HepG2 (cell line): ENCODE measurements around the gene UNCX.
"Not testable (repeated sequence)": the region's sequence is repeated elsewhere in the genome, so short reads cannot be mapped to it uniquely, and the experiment has no call there.

Experiments
- CTCF ChIP-seq: sonication (generic); formaldehyde crosslinking; IDR thresholded peaks from 2 replicates; pipeline ENCODE4 v1.5.0; 2020; ENCODE audit warnings: mild to moderate bottlenecking, missing genetic modification reagents, moderate library complexity
- HNRNPLL ChIP-seq: fragments of 200-400 bp; formaldehyde crosslinking; IDR thresholded peaks from 2 replicates; pipeline ENCODE4 v1.6.1; 2017; ENCODE audit warnings: mild to moderate bottlenecking, low read depth, low read length; ENCODE audit not compliant: poor library complexity, severe bottlenecking
- IKZF5 ChIP-seq: IDR thresholded peaks from 2 replicates; pipeline ENCODE4 v1.6.1; 2018; ENCODE audit warnings: missing genetic modification reagents, mild to moderate bottlenecking, missing compliant biosample characterization
- NONO ChIP-seq, 2 experiments: fragments of 450-650 bp in 1 of 2; sonication (generic) in 1 of 2; formaldehyde crosslinking in 1 of 2; IDR thresholded peaks in 1 of 2; conservative IDR thresholded peaks in 1 of 2; 2 replicates each; pipeline versions ENCODE4 v1.6.1 to v1.8.0; 2017 to 2022; ENCODE audit warnings: mild to moderate bottlenecking in 1 of 2, missing genetic modification reagents in 1 of 2, moderate library complexity in 1 of 2
- PCBP1 ChIP-seq: fragments of 200-400 bp; formaldehyde crosslinking; IDR thresholded peaks from 2 replicates; pipeline ENCODE4 v1.6.1; 2017; ENCODE audit warnings: mild to moderate bottlenecking, low read depth, low read length, borderline replicate concordance
- POLR2AphosphoS5 ChIP-seq: IDR thresholded peaks from 2 replicates; pipeline ENCODE4 v1.6.1; 2012; ENCODE audit warnings: low read depth, low read length
- RBFOX2 ChIP-seq: fragments of 200-400 bp; formaldehyde crosslinking; IDR thresholded peaks from 2 replicates; pipeline ENCODE4 v1.6.1; 2017; ENCODE audit warnings: low read depth, mild to moderate bottlenecking, low read length
- REST ChIP-seq, 2 experiments: IDR thresholded peaks; 2 replicates each; pipeline ENCODE4 v1.6.1; 2011 to 2012; ENCODE audit warnings: low read length in 2 of 2, borderline replicate concordance in 1 of 2, low read depth in 1 of 2, mild to moderate bottlenecking in 1 of 2, moderate library complexity in 1 of 2
- ZBTB4 ChIP-seq: sonication (generic); formaldehyde crosslinking; IDR thresholded peaks from 2 replicates; pipeline ENCODE4 v1.4.0; 2020; ENCODE audit warnings: missing genetic modification reagents, mild to moderate bottlenecking, borderline replicate concordance
- ZFP37 ChIP-seq: sonication (generic); formaldehyde crosslinking; IDR thresholded peaks from 2 replicates; pipeline ENCODE4 v1.4.0; 2020; ENCODE audit warnings: missing genetic modification reagents, borderline replicate concordance
- ZNF230 ChIP-seq: sonication (generic); formaldehyde crosslinking; IDR thresholded peaks from 2 replicates; pipeline ENCODE4 v1.4.0; 2020; ENCODE audit warnings: mild to moderate bottlenecking, missing genetic modification reagents
- ZNF24 ChIP-seq: fragments of 450-650 bp; IDR thresholded peaks from 2 replicates; pipeline ENCODE4 v1.6.1; 2017; ENCODE audit warnings: antibody characterized with exemption, mild to moderate bottlenecking
- ZNF326 ChIP-seq: sonication (generic); formaldehyde crosslinking; IDR thresholded peaks from 2 replicates; pipeline ENCODE4 v1.4.0; 2020; ENCODE audit warnings: missing genetic modification reagents, borderline replicate concordance
- ZNF761 ChIP-seq: sonication (generic); formaldehyde crosslinking; conservative IDR thresholded peaks from 2 replicates; pipeline ENCODE4 v1.4.0; 2020; ENCODE audit warnings: mild to moderate bottlenecking, missing genetic modification reagents

- TF ChIP-seq CTCF (CRISPR knock-in tag); ZNF761 (CRISPR knock-in tag); HNRNPLL; ZBTB4 (CRISPR knock-in tag); POLR2AphosphoS5; RBFOX2; REST (IDR thresholded peaks at IDR 0.05; ENCODE audit: borderline replicate concordance in 1 of 2, low read depth in 1 of 2, low read length in 2 of 2); ZNF230; NONO (IDR thresholded peaks at IDR 0.05); NONO (CRISPR knock-in tag; conservative IDR thresholded peaks at IDR 0.05); PCBP1; ZNF326 (CRISPR knock-in tag); ZNF24; IKZF5 (CRISPR knock-in tag); ZFP37 (CRISPR knock-in tag): not testable (repeated sequence)
These were observed 36.2 kb upstream of the UNCX start for GRCh38 chr7:1196441-1196840.
